ENCODE data around the gene VMP1. TPM values are rescaled to one million over a fixed set of nuclear protein-coding genes. Genes with fewer than 3 reads are reported as not detected.

VMP1 gene
- total RNA-seq, 1 experiment from 2014 or later, result 236 TPM

GRCh38 chr17:59712862-59713261, 5.4 kb downstream of the VMP1 start:
- Histone ChIP-seq H4K20me1 (ENCODE audit: insufficient read depth) (peaks cover 37% of the 10 kb centered on the region), H3K9me2 (ENCODE audit: insufficient read depth) (no peaks in the 10 kb centered on the region), H3K4me3 (no peak overlapping the region), H3F3A (ENCODE audit: insufficient read depth, low read depth) (peaks cover 9% of the 10 kb centered on the region), H3K27ac (no peak overlapping the region), H3K9me3 (ENCODE audit: insufficient read depth, low read depth) (no peaks in the 10 kb centered on the region), H3K27me3 (ENCODE audit: insufficient read depth, low read depth) (no peaks in the 10 kb centered on the region), H3K79me2 (ENCODE audit: low read depth) (peaks cover 96% of the 10 kb centered on the region), H3K4me2 (no peak overlapping the region), H3K4me1 (replicated peaks; ENCODE audit: insufficient read depth) (peaks cover 14% of the 10 kb centered on the region), H3K36me3 (ENCODE audit: low read depth) (no peaks in the 10 kb centered on the region; the same call in 1 of the 2 replicates), H2AFZ (no peak overlapping the region)
- intact Hi-C loops (cut with micrococcal nuclease; ENCODE audit: unreplicated experiment), result no loop called here
- no TSS peak for BruUV-seq (replicated peaks)
- no peak for DNase-seq
- ChIA-PET POLR2A (ENCODE audit: unreplicated experiment) (no interaction called here), CTCF (no interaction called here)
- TF ChIP-seq CTCF (conservative IDR thresholded peaks at IDR 0.05) (no peak), EZH2 (IDR thresholded peaks at IDR 0.05; ENCODE audit: low read depth) (no peak)

- POLR2A ChIA-PET (ENCODE audit: unreplicated experiment), result interaction anchor here (0.6 kb wide), 1 partner anchor 744 kb away, joined by 3 read pairs; no protein-coding TSS in a partner anchor
- Histone ChIP-seq H3K27ac (no peak overlapping the region), H3K4me3 (no peak overlapping the region), H3K9me3 (ENCODE audit: insufficient read depth, low read depth) (no peaks in the 10 kb centered on the region), H3K9me2 (ENCODE audit: insufficient read depth) (no peaks in the 10 kb centered on the region), H4K20me1 (ENCODE audit: insufficient read depth) (peaks cover 25% of the 10 kb centered on the region), H3K4me1 (replicated peaks; ENCODE audit: insufficient read depth) (peaks cover 6% of the 10 kb centered on the region), H3K79me2 (ENCODE audit: low read depth) (peaks cover 96% of the 10 kb centered on the region), H3F3A (ENCODE audit: insufficient read depth, low read depth) (no peaks in the 10 kb centered on the region), H3K4me2 (no peak overlapping the region), H2AFZ (no peak overlapping the region), H3K27me3 (ENCODE audit: insufficient read depth, low read depth) (no peaks in the 10 kb centered on the region), H3K36me3 (ENCODE audit: low read depth) (no peaks in the 10 kb centered on the region; the same call in 1 of the 2 replicates)
- no peak for DNase-seq
- intact Hi-C loops (cut with micrococcal nuclease; ENCODE audit: unreplicated experiment), result no loop called here
- no TSS peak for BruUV-seq (replicated peaks)
- TF ChIP-seq CTCF (conservative IDR thresholded peaks at IDR 0.05) (no peak), EZH2 (IDR thresholded peaks at IDR 0.05; ENCODE audit: low read depth) (no peak)
- CTCF ChIA-PET, result no interaction called here
Observed at GRCh38 chr17:59714255-59714654, 6.8 kb downstream of the VMP1 start.

- H3K4me3 ChIP-seq, result no peak overlapping the region
- no peak overlapping the region for H2AFZ ChIP-seq
- no peaks in the 10 kb centered on the region for H3F3A ChIP-seq (ENCODE audit: insufficient read depth, low read depth)
- no peaks in the 10 kb centered on the region for H3K9me2 ChIP-seq (ENCODE audit: insufficient read depth)
- no peaks in the 10 kb centered on the region for H3K4me1 ChIP-seq (replicated peaks; ENCODE audit: insufficient read depth)
- H3K36me3 ChIP-seq (ENCODE audit: low read depth), result no peaks in the 10 kb centered on the region; the same call in 1 of the 2 replicates
- no TSS peak for BruUV-seq (replicated peaks)
- no peak for DNase-seq
- intact Hi-C loops (cut with micrococcal nuclease; ENCODE audit: unreplicated experiment), result no loop called here
- H4K20me1 ChIP-seq (ENCODE audit: insufficient read depth), result peaks cover 24% of the 10 kb centered on the region
- ChIA-PET POLR2A (ENCODE audit: unreplicated experiment) (no interaction called here), CTCF (no interaction called here)
- TF ChIP-seq CTCF (conservative IDR thresholded peaks at IDR 0.05) (no peak), EZH2 (IDR thresholded peaks at IDR 0.05; ENCODE audit: low read depth) (no peak)
- H3K27ac ChIP-seq, result no peak overlapping the region
- no peak overlapping the region for H3K4me2 ChIP-seq
- H3K27me3 ChIP-seq (ENCODE audit: insufficient read depth, low read depth), result no peaks in the 10 kb centered on the region
- no peaks in the 10 kb centered on the region for H3K9me3 ChIP-seq (ENCODE audit: insufficient read depth, low read depth)
- H3K79me2 ChIP-seq (ENCODE audit: low read depth), result peaks cover 96% of the 10 kb centered on the region
Observed at GRCh38 chr17:59716427-59716826, 9.0 kb downstream of the VMP1 start.

Measured in PC-9 (cell line).